Measurements from ENCODE around the gene GET3. TPM values are rescaled to one million over a fixed set of nuclear protein-coding genes. Genes with fewer than 3 reads are reported as not detected.

GET3 gene
- total and polyA plus RNA-seq, 2 of the 13 experiments (the other 11 are each of a cell fraction or from before 2014, with no cell fraction given) = 57.7 to 59.4 TPM

DNA sequence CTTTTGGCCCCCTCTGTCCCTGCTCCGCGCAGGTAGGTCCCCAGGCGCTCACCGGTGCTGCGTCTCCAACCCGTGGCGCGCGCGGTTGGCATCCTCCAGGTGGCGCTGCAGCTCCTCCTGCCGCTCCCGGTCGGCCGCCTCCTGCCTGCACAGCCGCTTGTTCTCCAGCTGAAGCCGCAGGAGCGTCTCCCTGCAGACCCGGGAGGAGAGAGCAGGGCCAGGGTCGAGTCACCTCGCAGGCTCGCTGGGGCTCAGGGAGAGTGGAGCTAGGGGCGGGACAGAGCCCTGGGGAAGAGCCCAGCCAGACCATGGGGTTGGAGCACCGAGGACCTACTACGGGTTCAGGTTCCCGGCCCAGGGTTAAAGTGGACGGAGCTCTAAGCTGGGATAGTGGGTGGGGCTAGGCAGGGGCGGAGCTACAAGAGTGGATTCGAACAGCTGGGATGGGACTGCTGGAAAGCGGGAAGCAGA is 28.8 kb downstream of the GET3 start (continued):
- no peak for TF ChIP-seq TCF7L2 (IDR thresholded peaks at IDR 0.05; ENCODE audit: low read depth, low read length)
- TF ChIP-seq MEIS2 (CRISPR knock-in tag; IDR thresholded peaks at IDR 0.05) = no peak; the same call in 1 of the 2 replicates
- TF ChIP-seq CCAR2 (optimal IDR thresholded peaks at IDR 0.05; ENCODE audit: low read depth, low read length) = no peak
- peak; percentile 89 for TF ChIP-seq ZNF788 (CRISPR knock-in tag; IDR thresholded peaks at IDR 0.05; ENCODE audit: borderline replicate concordance)
- TF ChIP-seq YEATS4 (CRISPR knock-in tag; IDR thresholded peaks at IDR 0.05; ENCODE audit: borderline replicate concordance) = peak; percentile 68; the same call in 1 of the 2 replicates
- TF ChIP-seq NFYC (CRISPR knock-in tag; IDR thresholded peaks at IDR 0.05) = peak; percentile 17; the same call in 1 of the 2 replicates
- TF ChIP-seq KDM4B (CRISPR knock-in tag; IDR thresholded peaks at IDR 0.05) = peak; percentile 64; the same call in 1 of the 2 replicates
- TF ChIP-seq ZNF720 (CRISPR knock-in tag; IDR thresholded peaks at IDR 0.05) = no peak
- TF ChIP-seq, protein P1, sequence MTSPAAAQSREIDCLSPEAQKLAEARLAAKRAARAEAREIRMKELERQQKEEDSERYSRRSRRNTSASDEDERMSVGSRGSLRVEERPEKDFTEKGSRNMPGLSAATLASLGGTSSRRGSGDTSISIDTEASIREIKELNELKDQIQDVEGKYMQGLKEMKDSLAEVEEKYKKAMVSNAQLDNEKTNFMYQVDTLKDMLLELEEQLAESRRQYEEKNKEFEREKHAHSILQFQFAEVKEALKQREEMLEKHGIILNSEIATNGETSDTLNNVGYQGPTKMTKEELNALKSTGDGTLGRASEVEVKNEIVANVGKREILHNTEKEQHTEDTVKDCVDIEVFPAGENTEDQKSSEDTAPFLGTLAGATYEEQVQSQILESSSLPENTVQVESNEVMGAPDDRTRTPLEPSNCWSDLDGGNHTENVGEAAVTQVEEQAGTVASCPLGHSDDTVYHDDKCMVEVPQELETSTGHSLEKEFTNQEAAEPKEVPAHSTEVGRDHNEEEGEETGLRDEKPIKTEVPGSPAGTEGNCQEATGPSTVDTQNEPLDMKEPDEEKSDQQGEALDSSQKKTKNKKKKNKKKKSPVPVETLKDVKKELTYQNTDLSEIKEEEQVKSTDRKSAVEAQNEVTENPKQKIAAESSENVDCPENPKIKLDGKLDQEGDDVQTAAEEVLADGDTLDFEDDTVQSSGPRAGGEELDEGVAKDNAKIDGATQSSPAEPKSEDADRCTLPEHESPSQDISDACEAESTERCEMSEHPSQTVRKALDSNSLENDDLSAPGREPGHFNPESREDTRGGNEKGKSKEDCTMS (CRISPR knock-in tag; conservative IDR thresholded peaks at IDR 0.05) = no peak
- peak; percentile 25 for TF ChIP-seq MED8 (CRISPR knock-in tag; IDR thresholded peaks at IDR 0.05; ENCODE audit: insufficient replicate concordance)
- no peak for TF ChIP-seq NR2F2 (IDR thresholded peaks at IDR 0.05; ENCODE audit: borderline replicate concordance, low read depth)
- TF ChIP-seq MAFG (CRISPR knock-in tag; IDR thresholded peaks at IDR 0.05) = no peak
- no peak for TF ChIP-seq ZNF232 (CRISPR knock-in tag; IDR thresholded peaks at IDR 0.05; ENCODE audit: borderline replicate concordance)
- TF ChIP-seq THAP11 (CRISPR knock-in tag; IDR thresholded peaks at IDR 0.05) = peak; percentile 63; the same call in 1 of the 2 replicates
- TF ChIP-seq ZNF552 (CRISPR knock-in tag; IDR thresholded peaks at IDR 0.05; ENCODE audit: borderline replicate concordance) = no peak
- TF ChIP-seq ZSCAN31 (CRISPR knock-in tag; IDR thresholded peaks at IDR 0.05; ENCODE audit: low read depth) = peak; percentile 60; the same call in 1 of the 2 replicates
- TF ChIP-seq ISL2 (CRISPR knock-in tag; IDR thresholded peaks at IDR 0.05) = no peak
- TF ChIP-seq MEF2D (CRISPR knock-in tag; IDR thresholded peaks at IDR 0.05) = 0 out of 2 replicates have a peak, but pooled peaks have one; percentile 36
- peak; percentile 63 for TF ChIP-seq KAT8 (CRISPR knock-in tag; IDR thresholded peaks at IDR 0.05)
- no peak for TF ChIP-seq ZNF326 (CRISPR knock-in tag; IDR thresholded peaks at IDR 0.05; ENCODE audit: borderline replicate concordance)
- peak; percentile 81; the same call in 1 of the 2 replicates for TF ChIP-seq ZNF605 (CRISPR knock-in tag; IDR thresholded peaks at IDR 0.05)
- TF ChIP-seq TERF1 (CRISPR knock-in tag; IDR thresholded peaks at IDR 0.05) = no peak
- peak; percentile 90 for TF ChIP-seq SAP130 (CRISPR knock-in tag; IDR thresholded peaks at IDR 0.05; ENCODE audit: low read depth)
- TF ChIP-seq TBX3 (IDR thresholded peaks at IDR 0.05; ENCODE audit: borderline replicate concordance) = no peak
- no peak for TF ChIP-seq PRPF4 (IDR thresholded peaks at IDR 0.05; ENCODE audit: low read depth, low read length, poor library complexity, severe bottlenecking)
- TF ChIP-seq ZNF331 (CRISPR knock-in tag; IDR thresholded peaks at IDR 0.05) = peak; percentile 35; the same call in 1 of the 2 replicates
- peak; percentile 40; the same call in 1 of the 2 replicates for TF ChIP-seq GMEB1 (CRISPR knock-in tag; IDR thresholded peaks at IDR 0.05; ENCODE audit: borderline replicate concordance)
- peak; percentile 44 for TF ChIP-seq RBFOX2 (IDR thresholded peaks at IDR 0.05; ENCODE audit: low read depth, low read length)

All from HepG2 (cell line).